HG03460 (cell line): Measurements from ENCODE around the gene CAMK1D.
"Not testable (repeated sequence)": the region's sequence is repeated elsewhere in the genome, so short reads cannot be mapped to it uniquely, and the experiment has no call there.

ENCODE experiments used
- ATAC-seq: cut with Tn5 transposase; IDR thresholded peaks from one replicate; pipeline ENCODE4 v1.9.1; 2021; ENCODE audit not compliant: unreplicated experiment

The CAMK1D gene

DNA sequence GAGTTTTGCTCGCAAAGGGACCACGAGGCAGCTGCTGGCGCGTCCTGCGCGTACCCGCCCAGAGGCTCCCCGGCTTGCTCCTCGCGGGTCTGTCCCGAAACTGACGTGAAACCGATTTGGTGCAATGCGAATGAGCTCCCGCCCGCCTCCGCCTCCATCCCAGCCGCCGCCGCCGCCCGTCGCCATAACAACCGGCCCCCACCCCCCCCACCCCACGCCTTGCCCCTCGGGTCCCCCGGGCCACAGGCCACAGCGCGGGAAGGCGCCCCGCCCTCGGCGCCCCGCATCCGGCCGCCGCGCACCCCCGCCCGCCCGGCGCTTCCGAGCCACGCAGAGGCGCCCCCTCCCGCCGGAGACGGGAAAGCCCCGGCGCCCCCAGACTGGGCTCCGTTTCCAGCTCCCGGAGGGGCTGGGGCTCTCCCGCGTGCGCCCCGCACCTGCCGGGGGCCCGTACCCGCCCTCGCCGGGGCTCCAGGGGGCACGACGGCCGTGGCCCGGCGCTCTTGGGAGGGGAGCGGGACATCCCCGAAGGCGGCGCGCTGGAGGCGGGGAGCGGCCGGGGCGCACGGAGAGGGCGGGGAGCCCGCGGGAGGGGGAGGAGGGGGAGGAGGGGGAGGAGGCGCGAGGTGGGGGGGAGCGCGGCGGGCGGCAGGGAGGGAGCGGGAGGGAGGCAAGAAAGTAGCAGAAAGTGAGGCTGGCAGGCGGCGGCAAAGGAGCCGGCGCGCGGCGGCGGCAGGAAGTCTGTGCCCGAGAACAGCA, at the start of gene CAMK1D:
Gene CAMK1D, plus strand, starts transcription at position 678 of the 759 bp plus-strand sequence.
- ATAC-seq = peak; percentile 40

DNA sequence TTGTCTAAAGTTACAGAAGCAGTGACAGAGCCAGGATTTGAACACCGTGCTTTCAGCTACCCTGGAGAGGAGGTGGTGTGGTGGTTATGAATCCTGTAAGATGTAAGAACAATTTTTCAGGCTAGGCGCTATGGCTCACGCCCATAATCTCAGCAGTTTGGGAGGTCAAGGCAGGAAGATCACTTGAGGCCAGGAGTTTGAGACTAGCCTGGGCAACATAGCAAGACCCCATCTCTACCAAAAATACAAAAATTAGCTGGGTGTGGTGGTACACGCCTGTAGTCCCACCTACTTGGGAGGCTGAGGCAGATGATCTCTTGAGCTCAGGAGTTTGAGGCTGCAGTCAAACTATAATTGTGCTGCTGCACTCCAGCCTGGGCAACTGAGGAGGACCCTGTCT, 48.3 kb upstream of the CAMK1D start:
- not testable (repeated sequence) for ATAC-seq

DNA sequence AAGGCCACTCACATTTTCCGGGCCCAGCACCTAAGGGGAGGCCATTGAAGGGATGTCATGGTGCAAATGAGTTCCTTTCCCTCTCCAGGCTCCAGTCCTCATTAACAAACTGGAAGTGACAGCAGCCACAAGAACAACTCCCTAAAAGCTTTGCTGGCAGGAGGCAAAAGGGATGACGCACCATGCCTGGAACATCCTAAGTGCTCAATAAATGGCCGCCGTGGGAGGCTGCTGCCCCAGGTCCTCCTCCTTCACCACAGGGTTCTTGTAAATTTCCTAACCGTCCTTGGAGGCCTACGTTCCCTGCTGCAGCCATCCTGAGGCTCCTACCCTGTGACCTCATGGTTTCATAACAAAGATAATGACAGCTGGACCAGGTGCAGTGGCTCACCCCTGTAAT, 41.3 kb upstream of the CAMK1D start:
- no peak for ATAC-seq

DNA sequence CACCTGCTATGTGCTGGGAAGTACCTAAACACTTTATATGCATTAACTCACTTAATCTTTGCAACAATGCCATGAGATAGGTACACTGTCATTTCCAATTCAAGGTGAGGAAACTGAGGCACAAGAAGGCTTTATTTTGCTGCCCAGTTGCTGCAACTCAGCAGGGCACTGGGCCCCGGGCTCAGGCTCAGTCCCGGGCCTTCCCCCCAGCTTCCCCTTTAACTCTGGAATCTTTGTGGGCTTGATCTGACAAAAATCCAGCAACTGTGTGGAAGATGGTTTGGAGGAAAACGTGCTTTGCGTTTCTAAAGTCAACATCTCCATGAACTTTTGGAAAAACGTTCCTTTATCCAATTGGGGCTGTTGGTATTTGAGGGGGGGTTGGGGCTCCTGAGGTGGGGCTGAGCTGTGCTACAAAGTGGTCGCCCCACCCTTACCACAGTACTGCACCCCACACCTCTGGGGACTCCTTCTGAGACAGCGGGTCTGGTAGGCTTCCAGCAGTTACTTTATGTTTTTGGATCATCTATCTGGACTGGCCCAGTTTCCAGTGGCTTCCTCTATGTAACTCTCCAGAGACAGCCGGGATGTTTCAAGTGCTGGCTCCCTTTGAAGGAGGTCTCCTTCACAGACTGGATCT, 40.5 kb upstream of the CAMK1D start:
- ATAC-seq = no peak

DNA sequence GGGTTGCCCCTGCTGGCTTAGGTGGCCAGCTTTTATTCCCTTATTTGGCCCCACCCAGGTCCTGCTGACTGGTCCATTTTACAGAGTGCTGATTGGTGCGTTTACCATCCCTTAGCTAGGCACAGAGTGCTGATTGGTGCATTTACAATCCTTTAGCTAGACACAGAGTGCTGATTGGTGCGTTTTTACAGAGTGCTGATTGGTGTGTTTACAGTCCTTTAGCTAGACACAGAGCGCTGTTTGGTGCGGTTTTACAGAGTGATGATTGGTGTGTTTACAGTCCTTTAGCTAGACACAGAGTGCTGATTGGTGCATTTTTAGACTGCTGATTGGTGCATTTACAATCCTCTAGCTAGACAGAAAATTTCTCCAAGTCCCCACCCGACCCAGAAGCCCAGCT, 39.6 kb upstream of the CAMK1D start:
- not testable (repeated sequence) for ATAC-seq

DNA sequence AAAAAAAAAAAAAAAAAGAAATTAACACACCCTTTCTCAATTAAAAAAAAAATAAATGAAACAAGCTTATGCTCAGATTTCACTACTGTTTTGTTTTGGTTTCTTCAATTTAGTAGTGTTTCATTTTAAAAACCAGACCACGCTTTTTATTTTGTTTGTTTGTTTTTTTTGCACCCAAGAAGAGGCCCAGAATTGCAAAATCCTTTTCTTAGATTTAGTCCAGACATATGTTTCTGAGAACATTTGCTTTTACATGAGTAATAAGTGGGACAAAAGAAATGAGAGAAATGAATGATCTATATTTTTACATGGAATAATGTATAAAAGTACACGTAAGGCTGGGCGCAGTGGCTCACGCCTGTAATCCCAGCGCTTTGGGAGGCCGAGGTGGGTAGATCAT, 34.5 kb upstream of the CAMK1D start:
- no peak for ATAC-seq

DNA sequence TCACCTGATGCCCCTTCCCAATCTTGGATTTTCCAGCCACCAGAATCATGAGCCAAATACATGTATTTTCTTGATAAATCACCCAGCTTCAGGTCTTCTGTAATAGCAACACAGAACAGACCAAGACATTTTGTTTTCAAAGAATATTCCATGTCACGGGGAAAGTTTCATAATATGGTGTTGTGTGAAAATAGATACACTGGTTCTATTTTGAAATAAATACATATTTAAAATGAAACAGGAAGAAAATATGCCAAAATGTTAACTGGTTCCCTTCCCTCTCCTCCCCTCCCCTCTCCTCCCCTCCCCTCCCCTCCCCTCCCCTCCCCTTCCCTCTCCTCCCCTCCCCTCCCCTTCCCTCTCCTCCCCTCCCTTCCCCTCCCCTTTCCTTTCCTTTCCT, 30.3 kb upstream of the CAMK1D start:
- no peak for ATAC-seq

DNA sequence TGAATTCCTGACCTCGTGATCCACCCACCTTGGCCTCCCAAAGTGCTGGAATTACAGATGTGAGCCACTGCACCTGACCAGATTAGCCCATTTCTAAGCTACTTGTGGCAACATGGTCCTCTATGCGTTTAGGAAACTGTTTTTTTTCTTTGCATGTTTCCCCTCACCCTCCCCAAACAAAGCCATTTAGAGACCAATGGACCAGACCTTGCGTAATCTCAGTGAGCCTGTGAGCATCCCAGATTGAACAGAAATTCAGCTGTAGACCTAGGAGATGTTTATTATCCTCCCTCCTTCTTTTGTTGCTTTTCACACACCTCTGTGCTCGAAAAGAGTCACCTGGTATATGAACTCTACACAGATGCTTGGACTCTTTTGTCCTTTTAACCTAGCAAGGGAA, 28.5 kb upstream of the CAMK1D start:
- ATAC-seq = no peak

DNA sequence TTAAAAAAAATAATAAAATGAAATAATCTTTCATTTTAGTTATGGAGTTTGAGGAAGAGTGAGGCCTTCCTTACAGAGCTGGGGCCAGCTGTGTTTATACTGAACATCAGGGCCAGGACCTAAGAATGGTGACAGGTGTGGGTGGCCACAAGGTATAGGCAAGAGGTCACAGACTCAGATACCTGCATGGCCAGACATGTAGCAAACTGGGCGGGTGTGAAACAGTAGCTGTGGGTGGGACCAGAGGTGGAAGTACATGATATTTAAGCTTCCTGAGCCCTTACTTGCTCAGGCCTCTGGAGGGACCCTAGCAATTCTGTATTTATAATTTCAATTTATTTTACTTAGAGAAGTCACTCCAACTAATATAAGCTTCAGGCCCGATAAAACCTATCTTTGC, 27.7 kb upstream of the CAMK1D start:
- ATAC-seq = no peak

DNA sequence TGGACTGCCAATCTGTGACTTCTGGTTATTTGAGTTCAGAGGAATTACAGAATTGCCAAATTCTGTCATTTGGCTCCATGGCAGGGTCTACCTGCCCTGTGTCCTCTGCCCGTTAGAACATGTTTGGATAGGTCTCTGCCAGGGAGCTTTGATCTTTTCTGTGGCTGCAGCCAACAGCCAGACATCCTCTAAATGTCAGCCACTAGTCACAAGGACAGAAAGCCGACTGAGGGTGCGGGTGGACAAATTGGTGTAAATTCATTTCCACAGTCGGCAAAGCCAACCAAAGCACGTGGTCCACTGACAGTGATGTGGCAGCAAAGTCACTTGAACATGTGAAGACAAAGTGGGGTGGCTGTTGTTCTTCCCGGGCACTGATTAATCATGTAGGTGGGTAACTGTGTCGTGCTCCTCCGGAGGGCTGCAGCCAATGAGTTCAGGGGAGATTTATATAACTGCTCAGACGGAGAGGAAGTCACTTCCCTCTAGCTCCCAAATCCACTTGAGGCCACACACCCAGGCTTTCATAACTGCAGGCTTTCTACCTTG, 26.7 kb upstream of the CAMK1D start:
- ATAC-seq = no peak

DNA sequence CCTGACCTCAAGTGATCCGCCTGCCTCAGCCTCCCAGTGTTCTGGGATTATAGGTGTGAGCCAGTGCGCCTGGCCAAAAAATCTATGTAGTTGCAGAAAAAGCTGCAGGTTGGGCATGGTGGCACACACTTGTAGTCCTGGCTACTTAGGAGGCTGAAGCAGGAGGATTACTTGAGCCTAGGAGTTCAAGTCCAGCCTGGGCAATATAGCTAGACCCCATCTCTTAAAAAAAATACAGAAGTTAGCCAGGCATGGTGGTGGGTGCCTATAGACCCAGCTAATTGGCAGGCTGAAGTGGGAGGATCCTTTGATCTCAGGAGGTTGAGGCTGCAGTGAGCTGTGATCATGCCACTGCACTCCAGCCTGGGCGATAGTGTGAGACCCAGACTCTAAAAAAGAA, 24.8 kb upstream of the CAMK1D start:
- ATAC-seq = no peak

DNA sequence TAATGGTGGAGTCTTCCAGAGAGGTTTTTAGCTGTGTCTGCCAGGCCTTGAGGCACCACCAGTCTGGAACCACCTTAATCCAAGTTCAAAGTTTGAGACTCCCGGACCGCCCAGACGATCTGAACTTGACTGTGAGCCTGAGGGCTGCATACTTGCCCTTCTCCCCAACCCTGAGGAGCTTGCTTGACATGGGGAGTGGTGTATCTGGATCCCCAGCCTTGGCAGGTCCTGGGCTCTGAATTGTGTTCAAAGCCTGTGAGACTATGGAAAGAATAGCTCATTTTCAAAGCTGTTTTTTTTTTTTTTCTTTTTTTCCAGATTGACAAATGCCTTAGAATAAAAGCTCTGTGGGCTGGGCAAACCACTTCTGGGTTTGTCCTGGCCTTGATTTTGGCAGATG, 22.3 kb upstream of the CAMK1D start:
- ATAC-seq = no peak

DNA sequence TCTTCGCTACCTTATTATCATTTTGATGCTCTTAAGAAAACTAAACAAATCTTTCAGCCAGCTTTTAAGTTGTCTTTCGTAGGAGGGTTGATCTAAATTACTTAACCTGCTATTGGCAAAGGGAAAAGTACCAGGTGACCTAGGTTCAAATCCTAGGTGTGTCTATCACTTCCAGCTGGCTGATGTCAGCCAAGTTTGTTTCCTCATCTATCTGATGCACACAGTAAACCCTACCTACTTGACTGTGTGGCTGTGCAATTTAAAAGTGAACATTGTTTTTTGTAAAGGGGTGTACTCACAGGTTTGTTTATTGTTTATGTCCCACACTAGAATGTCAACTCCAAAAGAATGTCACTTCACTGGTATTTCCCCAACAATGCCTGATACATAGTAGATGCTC, 21.9 kb upstream of the CAMK1D start:
- ATAC-seq = no peak

DNA sequence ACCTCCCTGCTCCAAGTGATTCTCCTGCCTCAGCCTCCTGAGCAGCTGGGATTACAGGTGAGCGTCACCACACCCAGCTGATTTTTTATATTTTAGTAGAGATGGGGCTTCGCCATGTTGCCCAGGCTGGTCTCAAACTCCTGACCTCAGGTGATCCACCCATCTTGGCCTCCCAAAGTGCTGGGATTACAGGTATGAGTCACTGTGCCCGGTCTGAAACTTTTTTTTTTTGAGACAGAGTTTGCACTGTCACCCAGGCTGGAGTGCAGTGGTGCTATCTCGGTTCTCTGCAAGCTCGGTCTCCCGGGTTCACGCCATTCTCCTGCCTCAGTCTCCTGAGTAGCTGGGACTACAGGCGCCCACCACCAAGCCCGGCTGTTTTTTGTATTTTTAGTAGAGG, 21.0 kb upstream of the CAMK1D start:
- not testable (repeated sequence) for ATAC-seq

DNA sequence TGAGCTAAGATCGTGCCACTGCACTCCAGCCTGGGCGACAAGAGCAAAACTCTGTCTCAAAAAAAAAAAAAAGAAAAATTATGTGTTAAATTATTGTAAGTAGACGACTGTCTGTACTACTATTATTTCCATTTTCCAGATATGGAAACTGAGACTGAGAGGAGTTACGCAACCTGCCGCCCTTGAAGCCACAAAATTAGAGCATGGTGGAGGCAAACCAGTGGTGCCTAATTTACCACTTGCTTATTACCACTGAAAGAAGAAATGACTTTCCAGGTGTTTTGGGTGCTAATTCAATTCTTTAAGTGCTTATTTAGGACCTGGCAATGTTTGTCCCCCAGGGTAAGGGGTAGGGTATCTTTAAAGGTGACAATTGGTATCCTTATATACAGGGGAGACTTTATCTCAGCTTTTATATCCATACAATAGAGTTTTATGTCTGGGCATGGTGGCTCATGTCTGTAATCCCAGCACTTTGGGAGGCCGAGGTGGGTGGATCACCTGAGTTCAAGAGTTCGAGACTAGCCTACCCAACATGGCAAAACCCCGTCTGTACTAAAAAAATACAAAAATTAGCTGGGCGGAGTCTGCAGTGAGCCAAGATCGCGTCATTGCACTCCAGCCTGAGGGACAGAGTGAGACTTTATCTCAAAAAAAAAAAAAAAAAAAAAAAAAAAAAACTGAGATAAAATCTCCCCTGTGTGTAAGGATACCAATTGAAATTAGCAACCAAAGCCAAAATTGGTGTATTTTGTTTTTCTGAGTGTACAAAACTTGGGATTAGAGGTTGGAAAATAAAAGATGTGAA, 16.6 kb upstream of the CAMK1D start:
- no peak for ATAC-seq

DNA sequence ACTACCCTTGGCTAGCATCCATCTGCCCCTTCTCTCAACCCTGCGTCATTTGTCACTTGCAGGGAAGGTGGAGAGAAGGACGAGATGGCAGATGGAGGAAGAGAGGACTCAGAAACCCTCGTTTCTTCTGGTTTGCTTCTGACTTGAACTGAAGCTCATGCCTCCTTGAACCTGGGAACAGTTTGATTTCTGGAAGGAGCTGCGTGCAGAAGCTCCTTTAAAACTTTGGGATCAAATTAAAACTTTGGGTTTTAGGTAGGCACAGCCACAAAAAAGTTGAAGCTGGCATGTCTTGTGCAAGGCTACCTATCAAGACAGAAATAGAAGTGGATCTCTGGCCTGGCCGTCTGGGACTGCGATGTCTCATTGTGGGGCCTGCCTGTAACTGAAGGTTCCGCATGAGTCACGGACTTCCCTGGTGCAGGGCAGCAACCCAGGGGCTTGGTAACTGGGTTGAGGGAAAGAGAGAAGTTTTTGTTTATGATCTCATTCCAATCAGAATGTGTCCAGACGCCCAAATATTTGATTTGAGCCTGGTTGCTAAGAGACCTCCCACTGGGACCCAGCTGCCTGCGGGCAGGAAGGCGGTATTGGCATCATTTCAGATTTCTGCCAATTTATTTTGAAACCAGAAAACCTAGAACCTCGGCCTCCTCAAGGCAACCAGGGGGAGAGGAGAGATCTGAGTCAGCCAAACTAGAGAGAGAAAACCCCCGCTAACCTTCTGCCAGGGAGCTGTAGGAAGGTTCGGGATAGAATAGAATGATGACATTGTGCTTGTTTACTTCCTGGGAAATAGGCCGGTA, 15.8 kb upstream of the CAMK1D start:
- peak; percentile 74 for ATAC-seq

DNA sequence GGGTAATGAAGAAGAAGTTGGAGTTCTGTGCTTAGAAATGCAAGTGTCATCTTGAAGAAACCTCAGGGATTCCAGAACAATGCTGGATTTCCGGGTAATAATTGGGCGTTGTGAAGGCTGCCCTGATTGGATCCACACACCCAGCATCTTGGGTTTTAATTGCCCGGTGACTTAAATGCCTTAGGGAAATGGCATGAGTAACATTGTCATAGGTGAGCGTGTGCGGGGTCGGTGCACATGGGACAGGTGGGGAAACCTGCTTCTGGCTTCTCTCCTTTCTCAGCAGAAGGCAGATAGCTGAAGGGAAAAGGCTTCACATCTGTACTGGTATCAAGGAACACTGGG, 15.2 kb upstream of the CAMK1D start:
- no peak for ATAC-seq

DNA sequence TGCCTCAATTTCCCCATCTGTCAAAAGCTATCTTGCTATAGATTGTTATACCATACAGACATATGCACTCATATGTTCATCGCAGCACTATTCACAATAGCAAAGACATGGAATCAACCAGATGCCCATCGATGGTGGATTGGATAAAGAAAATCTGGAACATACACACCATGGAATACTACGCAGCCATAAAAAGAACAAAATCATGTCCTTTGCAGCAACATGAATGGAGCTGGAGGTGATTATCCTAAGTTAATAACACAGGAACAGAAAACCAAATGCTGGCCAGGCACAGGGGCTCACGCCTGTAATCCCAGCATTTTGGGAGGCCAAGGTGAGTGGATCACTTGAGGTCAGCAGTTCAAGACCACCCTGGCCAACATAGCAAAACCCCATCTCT, 14.2 kb upstream of the CAMK1D start:
- ATAC-seq = not testable (repeated sequence)

DNA sequence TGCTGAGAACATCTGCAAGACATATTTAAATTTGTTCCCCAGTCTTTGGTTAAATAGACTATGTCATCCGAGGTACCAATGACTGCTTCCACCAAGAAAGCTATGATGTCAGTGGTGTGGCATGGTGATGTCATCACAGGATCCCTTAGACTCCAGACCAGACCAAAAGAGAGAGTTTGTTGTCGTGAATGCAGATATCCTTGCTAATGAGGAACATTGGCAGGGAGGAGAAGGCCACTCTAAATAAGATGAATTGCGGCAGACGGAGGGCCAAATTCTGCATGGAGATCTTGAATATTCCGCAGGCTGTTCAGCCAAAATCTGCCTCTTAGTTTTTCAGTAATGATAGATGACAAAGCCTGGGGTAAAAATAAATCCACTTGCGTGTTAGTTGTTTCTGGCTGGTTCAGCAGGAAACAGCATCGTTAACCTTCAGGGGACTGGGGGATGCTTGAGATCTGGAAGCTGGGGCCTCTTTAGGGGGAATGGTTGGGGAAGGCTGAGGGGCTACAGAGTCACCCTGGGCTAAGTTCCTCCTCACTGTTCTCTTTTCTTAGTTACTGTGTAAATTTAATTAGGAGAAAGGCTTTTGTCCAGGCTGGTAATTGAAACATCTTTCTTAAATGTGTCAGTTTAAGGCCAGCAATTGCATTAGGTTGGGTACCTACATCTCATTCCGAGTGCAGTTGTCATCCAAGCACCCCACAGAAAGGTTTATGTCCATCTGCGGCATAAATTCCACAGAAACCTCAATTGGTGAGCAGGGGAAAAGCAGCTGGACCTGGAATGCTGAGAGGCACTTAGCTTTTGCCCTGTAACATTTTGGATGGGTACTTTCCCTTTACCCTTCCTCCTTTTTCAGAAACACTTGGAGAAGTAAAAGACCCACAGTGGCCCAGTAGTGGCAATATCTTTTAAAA, 11.6 kb upstream of the CAMK1D start:
- no peak for ATAC-seq

DNA sequence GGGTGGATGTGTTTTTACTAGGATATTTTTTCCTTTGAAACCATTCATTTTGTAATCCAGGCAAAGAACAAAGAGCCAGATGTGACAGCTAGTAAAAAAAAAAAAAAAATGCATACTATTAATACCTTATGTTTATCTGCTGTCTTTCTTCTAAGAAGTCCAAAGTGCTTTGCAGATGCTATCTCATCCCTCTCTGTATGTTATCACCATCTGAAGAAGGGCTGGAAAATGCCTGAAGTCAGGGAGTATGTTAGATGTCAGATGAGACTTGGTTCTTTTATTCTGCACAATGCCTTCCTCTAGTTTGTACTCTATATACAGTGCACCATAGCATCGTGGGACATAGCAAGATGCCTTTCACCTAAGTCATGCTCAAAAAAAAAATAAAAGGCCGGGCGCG, 10.4 kb upstream of the CAMK1D start:
- no peak for ATAC-seq
